PC-3 (cell line): Measurements from ENCODE around the gene GABARAP. TPM values are rescaled to one million over a fixed set of nuclear protein-coding genes. Genes with fewer than 3 reads are reported as not detected.
"Not testable (repeated sequence)": the region's sequence is repeated elsewhere in the genome, so short reads cannot be mapped to it uniquely, and the experiment has no call there.

Source experiments
- ATAC-seq: fragments of 200-7000 bp; cut with Tn5 transposase; 2 replicates; pipeline ENCODE4 v1.9.1; 2020; ENCODE audit warnings: mild to moderate bottlenecking, moderate library complexity
- BruUV-seq: library from RNA; stranded (reverse); fragments of 400-500 nt; replicated peaks from 2 replicates; lab custom pipeline; 2021; lab: Mats Ljungman, UMichigan
- CTCF ChIA-PET: fragments of 300-600 bp; sonication (Branson Sonifier 250); formaldehyde crosslinking; loops from one replicate; lab custom pipeline; 2022; ENCODE audit warnings: antibody characterized with exemption; lab: Charles Lee
- POLR2A ChIA-PET: fragments of 300-600 bp; sonication (Branson Sonifier 250); formaldehyde crosslinking; loops from one replicate; lab custom pipeline; 2022; ENCODE audit warnings: antibody characterized with exemption; ENCODE audit not compliant: unreplicated experiment; lab: Charles Lee
- DNase-seq: peaks from one replicate; pipeline ENCODE4 v3.0.0-alpha.2; 2015
- H2AFZ ChIP-seq: fragments of 300-600 bp; sonication (generic); 2 replicates; pipeline ENCODE4 v1.6.0; 2016; ENCODE audit warnings: antibody characterized with exemption, low read length
- H3F3A ChIP-seq: fragments of 300-600 bp; sonication (generic); one replicate; pipeline ENCODE4 v1.6.0; 2017; ENCODE audit warnings: antibody characterized with exemption, low read length, control low read depth, mild to moderate bottlenecking; ENCODE audit not compliant: unreplicated experiment
- H3K27ac ChIP-seq: fragments of 300-600 bp; sonication (generic); 2 replicates; pipeline ENCODE4 v1.5.1; 2016; ENCODE audit warnings: mild to moderate bottlenecking, low read length
- H3K27me3 ChIP-seq: fragments of 300-600 bp; sonication (generic); 2 replicates; pipeline ENCODE4 v1.6.1; 2016; ENCODE audit warnings: low read length, mixed read lengths
- H3K36me3 ChIP-seq: fragments of 300-600 bp; sonication (generic); 2 replicates; pipeline ENCODE4 v1.6.1; 2016; ENCODE audit warnings: low read depth, mixed run types, low read length, mixed read lengths
- H3K4me1 ChIP-seq: fragments of 300-600 bp; sonication (generic); 2 replicates; pipeline ENCODE4 v1.5.1; 2016; ENCODE audit warnings: low read length; ENCODE audit not compliant: insufficient read depth
- H3K4me2 ChIP-seq: fragments of 300-600 bp; sonication (generic); 2 replicates; pipeline ENCODE4 v1.6.0; 2016; ENCODE audit warnings: low read length
- H3K4me3 ChIP-seq: fragments of 300-600 bp; sonication (generic); 2 replicates; pipeline ENCODE4 v1.5.1; 2016; ENCODE audit warnings: mild to moderate bottlenecking, low read length, mixed read lengths
- H3K79me2 ChIP-seq: fragments of 300-600 bp; sonication (generic); 2 replicates; pipeline ENCODE4 v1.6.1; 2017; ENCODE audit warnings: low read length, mixed read lengths
- H3K9ac ChIP-seq: fragments of 300-600 bp; sonication (generic); 2 replicates; pipeline ENCODE4 v1.6.0; 2016; ENCODE audit warnings: mild to moderate bottlenecking, low read length
- H3K9me2 ChIP-seq: fragments of 300-600 bp; sonication (generic); replicated peaks from 2 replicates; pipeline ENCODE4 v1.6.1; 2016; ENCODE audit warnings: mixed run types, low read length, mixed read lengths
- H3K9me3 ChIP-seq: fragments of 300-600 bp; sonication (generic); 2 replicates; pipeline ENCODE4 v1.6.1; 2016; ENCODE audit warnings: low read length, mixed read lengths
- H4K20me1 ChIP-seq: fragments of 300-600 bp; sonication (generic); 2 replicates; pipeline ENCODE4 v1.6.1; 2016; ENCODE audit warnings: low read length, mixed read lengths
- EZH2 ChIP-seq: fragments of 300-600 bp; sonication (generic); IDR thresholded peaks from one replicate; pipeline ENCODE4 v1.6.1; 2017; ENCODE audit warnings: antibody characterized with exemption, mild to moderate bottlenecking, low read length; ENCODE audit not compliant: unreplicated experiment
- EZH2phosphoT487 ChIP-seq: fragments of 300-600 bp; sonication (generic); IDR thresholded peaks from 2 replicates; pipeline ENCODE4 v1.6.1; 2018; ENCODE audit warnings: mild to moderate bottlenecking, antibody characterized with exemption, low read length, borderline replicate concordance
- intact Hi-C: fragments of 100-400 bp; cut with micrococcal nuclease; formaldehyde crosslinking; loops from 2 replicates; pipeline ENCODE4 v1.9.0; 2023
- total RNA-seq: library from RNA; depleted of rRNA; stranded (reverse); fragments of >200 nt; gene quantifications from 2 replicates; pipeline ENCODE4 v1.2.3, GENCODE V29; 2014
- TF ChIP-seq, protein P1 (sequence below): fragments of 300-600 bp; sonication (generic); conservative IDR thresholded peaks from 2 replicates; pipeline ENCODE4 v1.5.1; 2017; ENCODE audit warnings: antibody characterized with exemption, low read depth, mild to moderate bottlenecking, low read length

Gene GABARAP
- total RNA-seq, 1 experiment from 2014 or later = 103 TPM

DNA sequence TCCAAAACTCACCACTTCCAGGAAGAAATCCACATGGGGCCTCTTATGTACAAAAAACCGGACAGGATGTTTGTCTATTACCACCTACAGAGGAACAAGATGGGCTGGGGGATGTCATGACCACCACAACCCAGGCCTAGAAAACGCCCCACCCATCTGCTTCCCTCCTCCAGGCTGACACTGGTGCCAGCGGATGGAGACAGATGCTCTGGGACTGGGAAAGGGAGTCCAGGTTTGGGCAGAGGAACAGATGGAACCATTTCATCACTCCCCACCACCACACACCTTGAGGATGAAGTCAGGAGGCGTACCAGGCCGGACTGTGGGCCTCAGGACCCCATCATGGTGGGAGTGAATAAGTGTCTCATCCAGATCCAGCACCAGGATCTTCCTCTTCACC, 4.5 kb upstream of the GABARAP start:
- no peak for DNase-seq
- H3K36me3 ChIP-seq = peaks cover 5% of the 10 kb centered on the region; the same call in 1 of the 2 replicates
- ChIA-PET CTCF (no interaction called here), POLR2A (no interaction called here)
- BruUV-seq = no TSS peak
- peaks cover 54% of the 10 kb centered on the region for H3K79me2 ChIP-seq
- no peaks in the 10 kb centered on the region for H3F3A ChIP-seq
- no peaks in the 10 kb centered on the region for H3K9me2 ChIP-seq
- H4K20me1 ChIP-seq = 0 out of 2 replicates have a peak, but pooled peaks cover 5% of the 10 kb centered on the region
- no peak overlapping the region for H2AFZ ChIP-seq
- peaks cover 8% of the 10 kb centered on the region; the same call in 1 of the 2 replicates for H3K4me1 ChIP-seq
- H3K9me3 ChIP-seq = no peaks in the 10 kb centered on the region
- no peak overlapping the region for H3K4me2 ChIP-seq
- H3K27ac ChIP-seq = no peak overlapping the region
- H3K4me3 ChIP-seq = no peak overlapping the region
- intact Hi-C loops = no loop called here
- H3K27me3 ChIP-seq = no peaks in the 10 kb centered on the region
- no peak for ATAC-seq
- no peak overlapping the region for H3K9ac ChIP-seq
- TF ChIP-seq EZH2phosphoT487 = no peak

DNA sequence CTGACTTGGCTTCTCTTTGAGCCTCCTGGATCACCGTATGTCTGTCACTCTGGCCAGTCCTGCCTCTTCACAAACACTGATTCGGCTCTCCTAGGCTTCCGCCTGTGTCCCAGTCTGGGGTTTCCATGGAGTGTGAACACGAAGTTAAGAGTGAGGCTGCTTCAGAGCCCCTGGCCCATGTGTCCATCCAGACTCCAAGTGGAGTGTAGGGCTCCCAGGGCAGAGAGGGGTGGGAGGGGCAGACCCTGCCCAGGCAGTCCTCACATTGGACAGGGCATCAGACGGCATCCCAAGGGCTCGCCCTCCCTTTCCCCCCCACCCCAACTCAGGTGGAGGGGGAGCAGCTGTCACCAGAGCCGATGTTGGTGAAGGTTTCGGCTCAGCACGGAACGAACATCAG, 1.6 kb upstream of the GABARAP start:
- H3K4me3 ChIP-seq, CTCF ChIA-PET, POLR2A ChIA-PET, H3K27ac ChIP-seq, H3K9me2 ChIP-seq, H4K20me1 ChIP-seq, H3K9me3 ChIP-seq, H3K9ac ChIP-seq, H2AFZ ChIP-seq, H3K4me2 ChIP-seq, ATAC-seq, H3K27me3 ChIP-seq, H3F3A ChIP-seq, H3K36me3 ChIP-seq, DNase-seq, BruUV-seq: not testable (repeated sequence)
- Histone ChIP-seq H3K4me1 (peaks cover 17% of the 10 kb centered on the region), H3K79me2 (peaks cover 54% of the 10 kb centered on the region)
- intact Hi-C loops = loop anchor here (5.0 kb wide), 1 partner anchor 63 kb away; the partner anchor contains the start of gene EIF5A

DNA sequence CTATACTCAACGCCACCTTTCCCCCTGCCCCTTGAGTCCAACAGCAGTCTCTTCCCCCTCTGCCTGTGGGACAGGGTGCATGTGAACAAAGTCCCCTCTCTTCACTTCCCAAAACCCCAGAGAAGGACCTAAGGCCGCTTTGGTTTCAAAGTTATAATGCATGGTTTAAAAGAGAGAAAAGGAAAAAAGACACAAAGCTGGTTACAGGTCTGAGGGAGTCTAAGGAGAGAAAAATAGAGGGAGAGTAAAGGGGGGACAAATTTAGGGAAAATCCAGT, 1.1 kb upstream of the GABARAP start:
- intact Hi-C loops = loop anchor here (5.0 kb wide), 1 partner anchor 64 kb away; the partner anchor contains the start of gene EIF5A
- Histone ChIP-seq H4K20me1 (no peaks in the 10 kb centered on the region), H3K9me2 (no peaks in the 10 kb centered on the region), H3K36me3 (peaks cover 5% of the 10 kb centered on the region; the same call in 1 of the 2 replicates), H3K4me2 (peak overlapping the region; percentile 99), H3F3A (no peaks in the 10 kb centered on the region), H3K27ac (peak overlapping the region; percentile 10; the same call in 1 of the 2 replicates), H3K4me1 (peaks cover 17% of the 10 kb centered on the region), H3K79me2 (peaks cover 53% of the 10 kb centered on the region), H2AFZ (peak overlapping the region; percentile 80; the same call in 1 of the 2 replicates), H3K4me3 (peak overlapping the region; percentile 86), H3K9ac (peak overlapping the region; percentile 89), H3K9me3 (no peaks in the 10 kb centered on the region), H3K27me3 (no peaks in the 10 kb centered on the region)
- ChIA-PET CTCF (no interaction called here), POLR2A (no interaction called here)
- ATAC-seq (no peak), DNase-seq (no peak)
- TSS peak; percentile 20 for BruUV-seq
- TF ChIP-seq EZH2 = no peak
- TF ChIP-seq EZH2phosphoT487 = no peak
- TF ChIP-seq, protein P1, sequence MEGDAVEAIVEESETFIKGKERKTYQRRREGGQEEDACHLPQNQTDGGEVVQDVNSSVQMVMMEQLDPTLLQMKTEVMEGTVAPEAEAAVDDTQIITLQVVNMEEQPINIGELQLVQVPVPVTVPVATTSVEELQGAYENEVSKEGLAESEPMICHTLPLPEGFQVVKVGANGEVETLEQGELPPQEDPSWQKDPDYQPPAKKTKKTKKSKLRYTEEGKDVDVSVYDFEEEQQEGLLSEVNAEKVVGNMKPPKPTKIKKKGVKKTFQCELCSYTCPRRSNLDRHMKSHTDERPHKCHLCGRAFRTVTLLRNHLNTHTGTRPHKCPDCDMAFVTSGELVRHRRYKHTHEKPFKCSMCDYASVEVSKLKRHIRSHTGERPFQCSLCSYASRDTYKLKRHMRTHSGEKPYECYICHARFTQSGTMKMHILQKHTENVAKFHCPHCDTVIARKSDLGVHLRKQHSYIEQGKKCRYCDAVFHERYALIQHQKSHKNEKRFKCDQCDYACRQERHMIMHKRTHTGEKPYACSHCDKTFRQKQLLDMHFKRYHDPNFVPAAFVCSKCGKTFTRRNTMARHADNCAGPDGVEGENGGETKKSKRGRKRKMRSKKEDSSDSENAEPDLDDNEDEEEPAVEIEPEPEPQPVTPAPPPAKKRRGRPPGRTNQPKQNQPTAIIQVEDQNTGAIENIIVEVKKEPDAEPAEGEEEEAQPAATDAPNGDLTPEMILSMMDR = no peak
